Thyroid gland (tissue), 4 donors: ENCODE measurements around the gene ESPNL. TPM values are rescaled to one million over a fixed set of nuclear protein-coding genes. Genes with fewer than 3 reads are reported as not detected.

Source experiments
- DNase-seq, 2 donors: peaks; one replicate each; pipeline ENCODE4 v3.0.0-alpha.2; 2019
- H3K27ac ChIP-seq, 3 donors: fragments of 200-600 bp; sonication (generic); 1 replicate in 2 of 3; 2 replicates in 1 of 3; pipeline ENCODE4 v1.5.1; 2016 to 2019; ENCODE audit warnings: mild to moderate bottlenecking in 1 of 3, moderate library complexity in 1 of 3
- H3K27me3 ChIP-seq: fragments of 200-600 bp; sonication (generic); one replicate; pipeline ENCODE4 v1.5.1; 2019
- H3K36me3 ChIP-seq, 2 donors: fragments of 200-600 bp; sonication (generic); one replicate each; pipeline ENCODE4 v1.5.1; 2016 to 2019
- H3K4me1 ChIP-seq, 2 donors: fragments of 200-600 bp; sonication (generic); one replicate each; pipeline ENCODE4 v1.5.1; 2017 to 2019
- H3K4me3 ChIP-seq, 3 donors: fragments of 200-600 bp; sonication (generic); replicated peaks in 1 of 3; 1 replicate in 2 of 3; 2 replicates in 1 of 3; pipeline ENCODE4 v1.5.1; 2016; ENCODE audit warnings: mild to moderate bottlenecking in 1 of 3
- H3K9me3 ChIP-seq: fragments of 200-600 bp; sonication (generic); one replicate; pipeline ENCODE4 v1.5.1; 2017
- CTCF ChIP-seq, 6 experiments: fragments of 200-600 bp in 3 of 6; fragments of 450-650 bp in 3 of 6; sonication (generic) in 3 of 6; IDR thresholded peaks; one replicate each; pipeline ENCODE4 v1.5.1; 2016 to 2019; ENCODE audit warnings: antibody characterized with exemption in 6 of 6, mild to moderate bottlenecking in 2 of 6, inconsistent platforms in 1 of 6, moderate library complexity in 1 of 6
- POLR2A ChIP-seq, 2 donors: fragments of 450-650 bp; IDR thresholded peaks; one replicate each; pipeline ENCODE4 v1.6.1; 2017; ENCODE audit warnings: antibody characterized with exemption in 2 of 2, mild to moderate bottlenecking in 2 of 2, moderate library complexity in 1 of 2
- WGBS, 2 donors: methylation state at CpG; one replicate each; pipeline ENCODE4 v1.1.5; 2017; 5-methylcytosine and 5-hydroxymethylcytosine counted together
- intact Hi-C: fragments of 100-400 bp; cut with DNase I; formaldehyde crosslinking; loops from one replicate; pipeline ENCODE4 v1.15.1; 2023
- total RNA-seq, 4 donors: library from RNA; depleted of rRNA; stranded (reverse); fragments of >200 nt; gene quantifications; one replicate each; pipeline ENCODE4 v1.2.3, GENCODE V29; 2016

The ESPNL gene
- total RNA-seq, 4 donors from 2014 or later: 0.11 to 3.8 (median 2.6) TPM

- Histone ChIP-seq H3K36me3 (no peaks in the 10 kb centered on the region), H3K27ac (no peak overlapping the region), H3K27me3 (no peaks in the 10 kb centered on the region), H3K4me3 (no peak overlapping the region), H3K9me3 (no peaks in the 10 kb centered on the region), H3K4me1 (peaks cover 0 to 6% of the 10 kb centered on the region in 2 donors)
- no peak for DNase-seq
- WGBS, 2 donors: 92 to 95% methylated on average over 13 to 16 of the region's 18 CpGs
- intact Hi-C loops: no loop called here
- no peak for TF ChIP-seq POLR2A (IDR thresholded peaks at IDR 0.05)
- no peak for TF ChIP-seq CTCF (IDR thresholded peaks at IDR 0.05)
Measured at GRCh38 chr2:238103465-238104225, 3.5 kb downstream of the ESPNL start.

- no peak for TF ChIP-seq POLR2A (IDR thresholded peaks at IDR 0.05)
- no peak for TF ChIP-seq CTCF (IDR thresholded peaks at IDR 0.05)
- intact Hi-C loops: no loop called here
- H3K27ac ChIP-seq: no peak overlapping the region
- H3K4me1 ChIP-seq: peaks cover 0 to 10% of the 10 kb centered on the region in 2 donors
- DNase-seq: no peak
- H3K36me3 ChIP-seq: no peaks in the 10 kb centered on the region
- H3K9me3 ChIP-seq: no peaks in the 10 kb centered on the region
- 90 to 93% methylated on average over 7 to 14 of the region's 14 CpGs for WGBS, 2 donors
- H3K4me3 ChIP-seq: no peak overlapping the region
- no peaks in the 10 kb centered on the region for H3K27me3 ChIP-seq
Measured at GRCh38 chr2:238104226-238104690, 4.1 kb downstream of the ESPNL start.

GRCh38 chr2:238104691-238105371 is 4.7 kb downstream of the ESPNL start:
- Histone ChIP-seq H3K36me3 (no peaks in the 10 kb centered on the region), H3K9me3 (no peaks in the 10 kb centered on the region), H3K4me3 (no peak overlapping the region), H3K4me1 (peaks cover 0 to 11% of the 10 kb centered on the region in 2 donors), H3K27me3 (no peaks in the 10 kb centered on the region), H3K27ac (no peak overlapping the region)
- TF ChIP-seq POLR2A (IDR thresholded peaks at IDR 0.05) (no peak), CTCF (IDR thresholded peaks at IDR 0.05) (no peak)
- no peak for DNase-seq
- intact Hi-C loops: no loop called here
- 82 to 97% methylated on average over 12 to 21 of the region's 21 CpGs for WGBS, 2 donors

- H3K4me1 ChIP-seq: peaks cover 0 to 11% of the 10 kb centered on the region in 2 donors
- intact Hi-C loops: no loop called here
- no peak for DNase-seq
- H3K4me3 ChIP-seq: no peak overlapping the region
- H3K27ac ChIP-seq: no peak overlapping the region
- no peaks in the 10 kb centered on the region for H3K9me3 ChIP-seq
- TF ChIP-seq CTCF (IDR thresholded peaks at IDR 0.05) (no peak), POLR2A (IDR thresholded peaks at IDR 0.05) (no peak)
- no peaks in the 10 kb centered on the region for H3K27me3 ChIP-seq
- WGBS, 2 donors: 87 to 88% methylated on average over 18 to 21 of the region's 28 CpGs
- H3K36me3 ChIP-seq: no peaks in the 10 kb centered on the region
Measured at GRCh38 chr2:238105506-238106338, 5.6 kb downstream of the ESPNL start.
